ENCODE results near the gene KIAA1755. TPM values are rescaled to one million over a fixed set of nuclear protein-coding genes. Genes with fewer than 3 reads are reported as not detected.

Gene KIAA1755
- total and polyA plus RNA-seq, 10 donors = 0.51 to 7.3 (median 4.7) TPM

- TF ChIP-seq CTCF (IDR thresholded peaks at IDR 0.05 in 8 of 11, conservative IDR thresholded peaks at IDR 0.05 in 3 of 11) = no peak
- TF ChIP-seq POLR2A (IDR thresholded peaks at IDR 0.05) = no peak
- no peak for TF ChIP-seq POLR2AphosphoS5 (IDR thresholded peaks at IDR 0.05)
- Histone ChIP-seq H3K4me1 (peaks cover 0 to 75% (median 20%) of the 10 kb centered on the region in 6 donors), H3K4me3 (no peak overlapping the region), H3K36me3 (no peaks in the 10 kb centered on the region), H3K9me3 (no peaks in the 10 kb centered on the region), H3K27me3 (replicated peaks in 1 of 7) (peaks cover 0 to 44% (median 6%) of the 10 kb centered on the region in 7 donors), H3K27ac (peak overlapping the region in 7 of 8 donors; percentile 27 to 81 (median 74))
- DNase-seq = no peak
- intact Hi-C loops (cut with DNase I; ENCODE audit: low total_unique reads) = no loop called here
- WGBS, 5 donors = 57 to 82% (median 73%) methylated on average over 6 of the region's 6 CpGs
Observed at GRCh38 chr20:38299963-38300362, 39.4 kb upstream of the KIAA1755 start.

- Histone ChIP-seq H3K36me3 (no peaks in the 10 kb centered on the region), H3K4me3 (peak overlapping the region in 1 of 8 donors; percentile 7), H3K9me3 (no peaks in the 10 kb centered on the region), H3K27ac (peak overlapping the region in 7 of 8 donors; percentile 66 to 86 (median 78)), H3K27me3 (replicated peaks in 1 of 7) (peaks cover 0 to 36% (median 0%) of the 10 kb centered on the region in 7 donors), H3K4me1 (peaks cover 0 to 74% (median 16%) of the 10 kb centered on the region in 6 donors)
- intact Hi-C loops (cut with DNase I; ENCODE audit: low total_unique reads) = no loop called here
- TF ChIP-seq POLR2AphosphoS5 (IDR thresholded peaks at IDR 0.05) = peak; percentile 33 to 50 (median 48)
- TF ChIP-seq CTCF (IDR thresholded peaks at IDR 0.05 in 8 of 11, conservative IDR thresholded peaks at IDR 0.05 in 3 of 11) = no peak
- 16 to 38% (median 24%) methylated on average over 13 of the region's 13 CpGs for WGBS, 5 donors
- peak; percentile 81 for DNase-seq
Observed at GRCh38 chr20:38298768-38299288, 38.3 kb upstream of the KIAA1755 start.

- 76 to 90% (median 81%) methylated on average over 7 of the region's 7 CpGs for WGBS, 5 donors
- Histone ChIP-seq H3K27me3 (replicated peaks in 1 of 7) (peaks cover 0 to 29% (median 0%) of the 10 kb centered on the region in 7 donors), H3K4me3 (peak overlapping the region in 1 of 8 donors; percentile 7), H3K9me3 (no peaks in the 10 kb centered on the region), H3K36me3 (no peaks in the 10 kb centered on the region), H3K4me1 (peaks cover 0 to 74% (median 13%) of the 10 kb centered on the region in 6 donors), H3K27ac (peak overlapping the region in 7 of 8 donors; percentile 66 to 86 (median 78))
- no peak for TF ChIP-seq POLR2AphosphoS5 (IDR thresholded peaks at IDR 0.05)
- no peak for TF ChIP-seq CTCF (IDR thresholded peaks at IDR 0.05 in 8 of 11, conservative IDR thresholded peaks at IDR 0.05 in 3 of 11)
- no peak for TF ChIP-seq POLR2A (IDR thresholded peaks at IDR 0.05)
- DNase-seq = no peak
- intact Hi-C loops (cut with DNase I; ENCODE audit: low total_unique reads) = no loop called here
Observed at GRCh38 chr20:38297916-38298674, 37.6 kb upstream of the KIAA1755 start.

GRCh38 chr20:38296433-38296832, 35.9 kb upstream of the KIAA1755 start:
- H3K9me3 ChIP-seq = no peaks in the 10 kb centered on the region
- H3K36me3 ChIP-seq = no peaks in the 10 kb centered on the region
- H3K27ac ChIP-seq = peak overlapping the region in 3 of 8 donors; percentile 31 to 69 (median 32)
- DNase-seq = no peak
- peaks cover 0 to 83% (median 13%) of the 10 kb centered on the region in 6 donors for H3K4me1 ChIP-seq
- intact Hi-C loops (cut with DNase I; ENCODE audit: low total_unique reads) = no loop called here
- peaks cover 0 to 23% (median 0%) of the 10 kb centered on the region in 7 donors for H3K27me3 ChIP-seq (replicated peaks in 1 of 7)
- no peak overlapping the region for H3K4me3 ChIP-seq
- TF ChIP-seq POLR2A (IDR thresholded peaks at IDR 0.05) (no peak), CTCF (IDR thresholded peaks at IDR 0.05 in 8 of 11, conservative IDR thresholded peaks at IDR 0.05 in 3 of 11) (no peak), POLR2AphosphoS5 (IDR thresholded peaks at IDR 0.05) (no peak)
- 42 to 65% (median 53%) methylated on average over 11 of the region's 11 CpGs for WGBS, 5 donors

Data from spleen (tissue), 11 donors.